Measurements from ENCODE around the gene KBTBD12.

The KBTBD12 gene

GRCh38 chr3:127953091-127954035 is 38.3 kb downstream of the KBTBD12 start:
- no peak for DNase-seq (ENCODE audit: low read depth)

GRCh38 chr3:127954640-127955039 is 39.6 kb downstream of the KBTBD12 start:
- DNase-seq (ENCODE audit: low read depth): no peak

- DNase-seq (ENCODE audit: low read depth): no peak
Measured at GRCh38 chr3:127955728-127956127, 40.7 kb downstream of the KBTBD12 start.

- no peak for DNase-seq (ENCODE audit: low read depth)
Measured at GRCh38 chr3:127959041-127959440, 44.0 kb downstream of the KBTBD12 start.

GRCh38 chr3:127959873-127960272 is 44.8 kb downstream of the KBTBD12 start:
- DNase-seq (ENCODE audit: low read depth): no peak

GRCh38 chr3:127960421-127960965 is 45.5 kb downstream of the KBTBD12 start:
- DNase-seq (ENCODE audit: low read depth): no peak

- no peak for DNase-seq (ENCODE audit: low read depth)
Measured at GRCh38 chr3:127961124-127961523, 46.1 kb downstream of the KBTBD12 start.

- no peak for DNase-seq (ENCODE audit: low read depth)
Measured at GRCh38 chr3:127961963-127962362, 46.9 kb downstream of the KBTBD12 start.

DNA sequence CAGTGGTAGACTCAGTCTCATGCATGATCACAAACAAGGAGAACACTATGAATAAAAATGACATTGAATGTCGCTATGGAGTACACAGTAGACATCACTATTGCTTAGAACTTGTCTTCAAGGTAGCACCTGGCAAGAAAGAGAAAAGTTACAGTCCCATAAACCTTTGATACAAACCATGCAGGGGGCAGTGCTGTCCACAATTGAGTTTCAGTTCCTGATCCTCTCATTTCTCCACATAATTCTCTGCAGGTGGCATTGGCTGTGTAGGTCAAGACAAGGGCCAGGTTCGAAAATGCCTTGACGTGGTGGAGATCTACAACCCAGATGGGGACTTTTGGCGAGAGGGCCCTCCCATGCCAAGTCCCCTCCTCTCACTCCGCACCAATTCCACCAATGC is 47.9 kb downstream of the KBTBD12 start:
- DNase-seq (ENCODE audit: low read depth): no peak

DNA sequence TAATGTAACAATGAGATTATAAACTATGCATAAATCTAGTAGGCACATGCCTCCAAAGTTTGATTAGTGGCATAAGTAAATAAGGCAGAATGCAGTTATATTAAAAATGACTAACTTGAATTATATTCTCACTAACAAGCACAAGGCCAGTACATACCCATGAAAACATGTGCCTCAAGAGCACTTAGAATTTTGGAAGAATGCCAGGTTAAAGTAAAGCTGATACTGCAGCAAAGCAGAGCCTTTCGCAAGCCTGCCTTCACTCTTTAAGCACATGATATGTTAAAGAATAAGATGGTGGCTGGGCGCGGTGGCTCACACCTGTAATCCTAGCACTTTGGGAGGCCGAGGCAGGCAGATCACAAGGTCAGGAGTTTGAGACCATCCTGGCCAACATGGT is 49.0 kb downstream of the KBTBD12 start:
- no peak for DNase-seq (ENCODE audit: low read depth)

DNA sequence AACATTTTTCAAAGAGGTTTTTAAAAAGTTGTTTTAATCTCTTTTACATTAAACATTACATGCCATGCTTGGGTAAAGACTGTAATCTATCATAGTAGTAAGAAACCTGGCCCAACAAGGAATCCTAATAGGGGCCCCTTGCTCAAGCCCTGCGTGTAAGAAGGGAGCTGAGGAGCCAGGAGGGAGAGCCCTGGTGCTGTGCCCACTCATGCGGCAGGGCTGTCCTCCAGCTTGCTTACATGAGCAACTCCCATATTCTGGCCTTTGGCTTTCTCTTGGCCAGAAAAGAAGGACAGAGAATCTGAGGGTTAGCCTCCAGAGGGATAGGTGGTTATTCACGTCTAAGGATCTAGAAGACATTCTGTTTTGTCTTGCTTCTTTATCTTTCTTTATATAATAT is 49.8 kb downstream of the KBTBD12 start:
- no peak for DNase-seq (ENCODE audit: low read depth)

DNA sequence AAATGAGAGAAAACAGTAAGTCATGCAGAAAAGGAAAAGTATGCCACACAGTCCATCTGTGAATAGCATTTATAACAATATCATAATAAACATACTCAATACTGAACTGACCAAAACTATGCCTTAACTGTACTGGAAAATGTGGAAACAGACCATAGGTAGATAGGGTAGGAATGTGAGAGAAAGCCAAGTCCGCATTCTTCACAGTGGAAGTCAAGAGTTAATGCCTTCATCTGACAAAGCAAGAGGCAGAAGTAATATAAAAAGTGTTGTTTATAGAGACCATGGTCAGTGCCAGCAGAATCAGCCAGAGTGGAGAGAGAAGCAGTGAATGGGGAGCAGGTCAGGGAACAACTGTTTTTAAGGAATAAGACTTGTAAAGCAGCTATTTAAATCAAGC is 52.3 kb downstream of the KBTBD12 start:
- no peak for DNase-seq (ENCODE audit: low read depth)

GRCh38 chr3:127970966-127971592 is 56.0 kb downstream of the KBTBD12 start:
- no peak for DNase-seq (ENCODE audit: low read depth)

DNA sequence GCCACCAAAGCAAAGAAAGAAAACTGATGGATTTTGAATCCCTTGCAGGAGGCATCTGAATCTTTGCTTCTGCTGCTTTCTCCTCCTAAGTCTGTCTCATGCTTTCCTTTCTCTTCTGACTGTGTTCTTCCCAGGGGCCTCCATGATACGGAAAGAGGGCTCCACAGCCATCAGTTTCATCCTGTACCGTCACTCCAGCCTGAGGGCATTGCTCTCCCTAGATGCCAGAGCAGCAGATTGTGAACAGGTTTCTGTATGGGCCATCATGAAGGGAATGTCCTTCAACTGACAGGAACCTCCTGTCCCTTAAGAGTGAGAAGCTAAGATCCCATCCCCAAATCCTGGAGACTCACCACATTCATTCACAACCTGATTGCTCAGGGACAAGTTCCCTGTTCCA is 59.2 kb downstream of the KBTBD12 start:
- DNase-seq (ENCODE audit: low read depth): no peak

DNA sequence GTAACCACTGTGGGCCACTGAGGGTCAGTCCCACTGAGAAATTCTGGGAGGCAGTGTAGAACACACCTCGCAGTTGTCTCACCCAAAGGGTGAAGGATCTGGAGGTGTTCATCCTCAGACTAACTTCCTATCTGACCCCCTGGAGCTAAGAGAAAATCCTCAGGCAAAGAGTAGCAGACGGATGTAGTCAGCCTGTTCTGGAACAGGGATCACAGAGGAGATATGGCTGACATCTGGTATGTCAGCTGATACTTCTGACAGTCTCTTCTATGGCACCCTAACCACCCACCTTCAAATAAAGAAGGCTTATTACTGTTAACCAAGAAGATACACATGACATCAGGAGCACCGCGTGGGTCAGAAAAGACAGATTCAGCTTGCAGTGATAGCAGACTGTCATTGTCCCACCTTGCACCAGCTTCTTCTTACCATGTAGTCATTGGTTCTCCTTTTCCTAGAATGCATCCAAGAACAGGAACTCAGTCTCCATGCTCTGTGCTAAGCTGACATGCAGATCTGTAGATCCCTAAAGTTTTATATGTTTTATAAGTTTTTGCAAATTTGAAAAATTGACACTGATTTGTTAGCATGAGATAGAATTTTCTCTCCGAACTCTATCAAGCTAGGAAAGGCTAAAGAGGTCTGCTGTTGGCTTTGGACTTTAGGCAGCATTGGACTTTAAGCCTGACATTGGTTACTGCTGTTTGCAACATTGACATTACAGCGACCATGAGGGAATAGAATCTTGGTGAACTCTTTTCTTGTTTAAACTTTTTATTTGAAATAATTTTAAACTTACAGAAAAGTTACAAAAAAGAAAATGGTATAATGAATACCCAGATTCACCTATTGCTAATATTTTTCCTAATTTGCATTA is 60.4 kb downstream of the KBTBD12 start:
- DNase-seq (ENCODE audit: low read depth): no peak

DNA sequence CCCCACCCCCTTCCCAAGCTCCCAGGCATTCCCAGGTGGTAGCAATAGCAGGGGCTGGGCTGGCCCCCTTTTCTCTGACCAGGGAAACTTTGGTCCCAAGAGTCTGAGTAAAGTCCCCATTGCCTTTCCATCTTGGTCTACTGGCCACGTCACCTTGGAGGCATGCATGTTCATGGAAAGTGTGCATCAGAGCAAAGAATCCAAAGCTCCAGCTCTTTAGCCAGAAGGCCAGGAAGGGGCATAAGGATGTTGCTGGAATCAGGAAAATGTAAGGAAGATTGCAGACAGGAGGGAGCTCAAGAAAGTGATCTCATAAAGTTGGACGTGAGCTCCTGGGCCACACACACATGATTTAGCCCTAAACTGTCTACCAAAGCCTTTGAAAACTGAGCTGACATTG is 63.6 kb downstream of the KBTBD12 start:
- no peak for DNase-seq (ENCODE audit: low read depth)

- no peak for DNase-seq (ENCODE audit: low read depth)
Measured at GRCh38 chr3:127979473-127979872, 64.4 kb downstream of the KBTBD12 start.

DNA sequence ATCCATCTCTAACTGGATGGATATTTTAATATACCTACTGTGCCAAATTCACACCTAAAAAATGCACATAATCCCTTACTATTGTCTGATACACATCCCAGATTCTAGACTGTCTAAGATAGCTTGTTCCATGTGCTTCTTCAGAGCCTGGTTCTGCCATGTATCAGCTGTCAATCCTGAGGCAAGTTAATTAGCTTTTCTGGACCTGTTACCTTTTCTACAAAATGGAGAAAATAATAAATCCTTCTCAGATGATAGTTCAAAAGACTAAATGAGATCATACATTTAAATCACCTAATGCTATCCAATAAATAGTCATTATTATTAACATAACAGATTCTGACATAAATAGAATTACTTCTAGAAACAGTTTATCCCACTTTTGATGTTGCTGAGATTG is 66.1 kb downstream of the KBTBD12 start:
- no peak for DNase-seq (ENCODE audit: low read depth)

DNA sequence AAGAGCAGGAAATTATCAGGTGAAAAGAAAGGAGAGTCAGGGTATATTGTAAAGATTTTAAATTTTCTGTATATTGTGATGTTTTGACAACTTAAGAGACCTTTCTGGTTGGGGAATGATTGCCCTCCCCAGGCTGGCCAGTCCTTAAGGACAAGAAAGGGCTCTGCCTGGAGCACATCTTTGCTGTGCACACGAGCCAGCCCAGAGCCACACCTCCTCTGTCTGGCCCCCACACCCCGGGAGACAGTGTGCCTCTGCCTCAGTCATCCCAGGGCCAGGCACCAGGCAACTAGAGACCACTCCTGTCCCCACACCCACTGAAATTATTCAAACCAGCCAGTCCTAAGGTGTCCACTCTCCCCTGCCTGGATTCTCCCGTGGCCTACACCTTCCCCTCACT is 67.1 kb downstream of the KBTBD12 start:
- DNase-seq (ENCODE audit: low read depth): no peak

GRCh38 chr3:127984241-127984975 is 69.4 kb downstream of the KBTBD12 start:
- DNase-seq (ENCODE audit: low read depth): no peak

GRCh38 chr3:127985216-127985615 is 70.2 kb downstream of the KBTBD12 start:
- DNase-seq (ENCODE audit: low read depth): no peak

Data from stimulated activated CD8-positive, alpha-beta memory T cell treated with anti-CD3 and anti-CD28 coated beads, Interleukin-12 subunit alpha, Interleukin-12 subunit beta, amount 100 ng/mL, for 4 hours (primary cell).